ENCODE data around the gene PRKAG2. TPM values are rescaled to one million over a fixed set of nuclear protein-coding genes. Genes with fewer than 3 reads are reported as not detected.
A peak's percentile ranks its signal among the peaks of the same experiment; 100 is the strongest.

The PRKAG2 gene
- total RNA-seq (2016; rRNA removed; fragmentation: Illumina TruSeq; extraction: Trizol) (1.1 and 1.3 TPM in 2 replicates), polyA plus RNA-seq (2011; rRNA removed) (0.85 and 0.90 TPM in 2 replicates), polyA minus RNA-seq (2011; rRNA and poly(A)+ RNA removed; ENCODE audit: low replicate concordance) (0.20 and 0.87 TPM in 2 replicates), Bru-seq, nascent RNA (percentile 21 among the genes with signal in this experiment), BruChase-seq, experiment 1, labeled RNA remaining after a 6-hour chase (percentile 21 among the genes with signal in this experiment), BruChase-seq, experiment 2, labeled RNA remaining after a 2-hour chase (percentile 19 among the genes with signal in this experiment)
- total RNA-seq (2016; cell fraction: cytosol; rRNA removed; fragmentation: Illumina TruSeq; extraction: Trizol; ENCODE audit: low read depth): 1.3 and 1.8 TPM in 2 replicates
- 1.2 and 1.3 TPM in 2 replicates for total RNA-seq (2016; cell fraction: insoluble cytoplasmic fraction; rRNA removed; fragmentation: Illumina TruSeq; extraction: Trizol)
- total RNA-seq (2016; cell fraction: membrane; rRNA removed; fragmentation: Illumina TruSeq; extraction: Trizol): 2.2 and 2.3 TPM in 2 replicates
- 0.78 TPM in 2 replicates for total RNA-seq (2016; cell fraction: nucleus; rRNA removed; fragmentation: Illumina TruSeq; extraction: Trizol)
- polyA plus RNA-seq (2011; cell fraction: cytosol; rRNA removed): 0.47 and 0.62 TPM in 2 replicates
- 0.83 and 1.2 TPM in 2 replicates for polyA plus RNA-seq (2011; cell fraction: nucleus; rRNA removed)
- polyA plus RNA-seq (2012): 0.30 and 0.45 TPM in 2 replicates
- polyA plus RNA-seq (2016; cell fraction: cytosol; fragmentation: Illumina TruSeq; extraction: Trizol; ENCODE audit: low read depth): 2.1 and 2.9 TPM in 2 replicates
- polyA plus RNA-seq (2016; cell fraction: insoluble cytoplasmic fraction; fragmentation: Illumina TruSeq; extraction: Trizol; ENCODE audit: low read depth): 1.7 and 2.3 TPM in 2 replicates
- polyA plus RNA-seq (2016; cell fraction: membrane; fragmentation: Illumina TruSeq; extraction: Trizol; ENCODE audit: low read depth): 3.3 and 3.5 TPM in 2 replicates
- polyA plus RNA-seq (2016; cell fraction: nucleus; fragmentation: Illumina TruSeq; extraction: Trizol; ENCODE audit: insufficient read depth, low read depth): 2.0 and 3.4 TPM in 2 replicates
- not detected in 2 replicates for polyA minus RNA-seq (2011; cell fraction: cytosol; rRNA and poly(A)+ RNA removed)
- 0.75 and 0.77 TPM in 2 replicates for polyA minus RNA-seq (2011; cell fraction: nucleus; rRNA and poly(A)+ RNA removed)
- long read RNA-seq, experiment 1, partial matches to known transcripts: 0 of 1 reads
- long read RNA-seq, experiment 1, other reads (novel, unspliced or antisense): 1 of 1 reads
- long read RNA-seq, experiment 2, partial matches to known transcripts: 0 of 4 reads
- long read RNA-seq, experiment 2, other reads (novel, unspliced or antisense): 3 of 4 reads

DNA sequence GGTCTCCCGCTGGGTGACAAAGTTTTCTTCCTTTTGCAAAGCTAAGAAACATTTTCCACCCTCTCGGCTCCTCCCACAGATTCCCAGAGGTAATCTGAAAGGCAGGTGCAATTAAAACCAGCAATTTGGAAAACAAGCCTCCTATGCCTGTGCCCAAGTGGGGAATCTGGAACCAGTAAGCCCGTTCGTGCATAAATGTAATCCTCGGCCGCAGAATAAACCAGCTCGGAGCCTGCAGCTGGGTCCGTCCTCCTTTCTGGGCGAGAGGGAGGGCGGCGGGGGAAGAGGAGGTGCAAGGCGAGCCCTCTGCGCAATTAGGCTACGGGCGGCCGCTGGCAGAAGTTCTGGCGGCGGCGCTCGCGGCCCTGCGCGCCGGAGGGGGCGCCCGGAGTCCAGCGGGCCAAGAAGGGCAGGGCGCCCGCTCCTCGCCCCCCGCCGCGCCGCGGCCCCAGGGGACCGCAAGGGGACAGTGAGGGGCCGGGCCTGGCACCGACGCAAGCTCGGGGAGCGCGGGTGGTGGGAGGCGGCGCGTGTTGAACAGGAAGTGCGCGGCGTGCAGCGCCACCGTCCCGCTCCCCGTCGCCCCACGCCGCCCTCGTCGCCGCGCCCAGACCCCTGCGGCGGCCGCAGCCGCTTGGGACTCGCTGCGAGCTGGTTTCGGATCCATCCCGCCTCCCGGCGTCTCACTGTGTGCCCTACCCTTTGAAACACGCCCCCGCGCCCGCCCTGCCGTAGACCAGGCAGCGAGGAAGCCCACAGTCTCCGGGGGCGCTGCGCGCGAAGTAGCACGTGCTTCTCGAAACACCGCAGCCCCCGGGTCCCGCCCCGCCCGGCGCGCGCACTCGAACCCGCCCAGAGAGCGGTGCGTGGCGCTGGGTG lies at the start of gene PRKAG2:
PRKAG2 (minus strand) TSS at position 217 of the 879 bp plus-strand sequence. CDS start 495 bp downstream, outside the sequence.
- no peaks in the 10 kb centered on the region for H3K79me2 ChIP-seq (ENCODE audit: insufficient read depth, low read length)
- no peak within 1 kb of the TSS for H3K27ac ChIP-seq (ENCODE audit: extremely low read length, insufficient read depth, low read length)
- 0% methylated on average over 2 of the region's 95 CpGs for WGBS (ENCODE audit: low lambda C conversion rate)
- H3K4me1 ChIP-seq (ENCODE audit: insufficient read depth, low read length): peaks cover 17% of the 10 kb centered on the region
- peak within 1 kb of the TSS; percentile 55 to 71 (median 61) for H3K4me3 ChIP-seq (replicated peaks in 1 of 3; ENCODE audit: insufficient read depth in 1 of 3, low read depth in 2 of 3, low read length in 3 of 3)
- peaks cover 0 to 32% of the 10 kb centered on the region in 2 experiments for H3K27me3 ChIP-seq (ENCODE audit: control insufficient read depth in 1 of 2, insufficient read depth in 2 of 2, low read length in 2 of 2)
- in situ Hi-C loops (cut with HindIII; ENCODE audit: extremely low pct_ligation_motif_present, low pct_unique_long_range_greater_than_20kb): no loop called here
- no peak for FAIRE-seq
- peak; percentile 38 for ATAC-seq
- POLR2A ChIA-PET: no interaction called here
- H3K9me3 ChIP-seq (ENCODE audit: low read length): no peaks in the 10 kb centered on the region
- H3K9ac ChIP-seq (ENCODE audit: insufficient read depth, low read depth, low read length): no peak within 1 kb of the TSS
- no peaks in the 10 kb centered on the region for H3K36me3 ChIP-seq (replicated peaks in 1 of 2; ENCODE audit: control insufficient read depth in 1 of 2, insufficient read depth in 2 of 2, low read length in 2 of 2)
- intact Hi-C loops (cut with micrococcal nuclease; ENCODE audit: unreplicated experiment): no loop called here
- no peak within 1 kb of the TSS for H2AFZ ChIP-seq (ENCODE audit: low read length)
- BruUV-seq (replicated peaks): no TSS peak
- no peaks in the 10 kb centered on the region for H4K20me1 ChIP-seq (ENCODE audit: insufficient read depth, low read length)
- no peak for DNase-seq (ENCODE audit: low spot score)
- CTCF ChIA-PET (ENCODE audit: low intra/inter-chr PET ratio, low total read pairs): no interaction called here
- H3K4me2 ChIP-seq (ENCODE audit: low read depth, low read length): peak within 1 kb of the TSS; percentile 82
- TF ChIP-seq STAT6 (CRISPR knock-in tag; IDR thresholded peaks at IDR 0.05; ENCODE audit: borderline replicate concordance) (no peak), MYC (CRISPR knock-in tag; IDR thresholded peaks at IDR 0.05; ENCODE audit: borderline replicate concordance) (0 out of 2 replicates have a peak, but pooled peaks have one; percentile 16), HNRNPLL (IDR thresholded peaks at IDR 0.05; ENCODE audit: low read depth, low read length, poor library complexity, severe bottlenecking) (peak; percentile 90), ZNF800 (CRISPR knock-in tag; IDR thresholded peaks at IDR 0.05) (0 out of 2 replicates have a peak, but pooled peaks have one; percentile 1), MTF2 (CRISPR knock-in tag; IDR thresholded peaks at IDR 0.05; ENCODE audit: borderline replicate concordance) (peak; percentile 13; the same call in 1 of the 2 replicates), ZNF768 (CRISPR knock-in tag; IDR thresholded peaks at IDR 0.05) (no peak), HNRNPUL1 (IDR thresholded peaks at IDR 0.05; ENCODE audit: low read depth, low read length) (no peak), ZFY (CRISPR knock-in tag; IDR thresholded peaks at IDR 0.05) (peak; percentile 18; the same call in 1 of the 2 replicates), ZZZ3 (CRISPR knock-in tag; IDR thresholded peaks at IDR 0.05; ENCODE audit: borderline replicate concordance) (no peak), NCOA1 (CRISPR knock-in tag; IDR thresholded peaks at IDR 0.05) (no peak)
- TF ChIP-seq, protein P1, sequence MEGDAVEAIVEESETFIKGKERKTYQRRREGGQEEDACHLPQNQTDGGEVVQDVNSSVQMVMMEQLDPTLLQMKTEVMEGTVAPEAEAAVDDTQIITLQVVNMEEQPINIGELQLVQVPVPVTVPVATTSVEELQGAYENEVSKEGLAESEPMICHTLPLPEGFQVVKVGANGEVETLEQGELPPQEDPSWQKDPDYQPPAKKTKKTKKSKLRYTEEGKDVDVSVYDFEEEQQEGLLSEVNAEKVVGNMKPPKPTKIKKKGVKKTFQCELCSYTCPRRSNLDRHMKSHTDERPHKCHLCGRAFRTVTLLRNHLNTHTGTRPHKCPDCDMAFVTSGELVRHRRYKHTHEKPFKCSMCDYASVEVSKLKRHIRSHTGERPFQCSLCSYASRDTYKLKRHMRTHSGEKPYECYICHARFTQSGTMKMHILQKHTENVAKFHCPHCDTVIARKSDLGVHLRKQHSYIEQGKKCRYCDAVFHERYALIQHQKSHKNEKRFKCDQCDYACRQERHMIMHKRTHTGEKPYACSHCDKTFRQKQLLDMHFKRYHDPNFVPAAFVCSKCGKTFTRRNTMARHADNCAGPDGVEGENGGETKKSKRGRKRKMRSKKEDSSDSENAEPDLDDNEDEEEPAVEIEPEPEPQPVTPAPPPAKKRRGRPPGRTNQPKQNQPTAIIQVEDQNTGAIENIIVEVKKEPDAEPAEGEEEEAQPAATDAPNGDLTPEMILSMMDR (CRISPR knock-in tag; IDR thresholded peaks at IDR 0.05): 0 out of 2 replicates have a peak, but pooled peaks have one; percentile 7
